ENCODE results near the gene C1QTNF8. TPM values are rescaled to one million over a fixed set of nuclear protein-coding genes. Genes with fewer than 3 reads are reported as not detected.

Gene C1QTNF8
- total and polyA plus RNA-seq, 12 donors, result 0.15 TPM; not detected in 11

DNA sequence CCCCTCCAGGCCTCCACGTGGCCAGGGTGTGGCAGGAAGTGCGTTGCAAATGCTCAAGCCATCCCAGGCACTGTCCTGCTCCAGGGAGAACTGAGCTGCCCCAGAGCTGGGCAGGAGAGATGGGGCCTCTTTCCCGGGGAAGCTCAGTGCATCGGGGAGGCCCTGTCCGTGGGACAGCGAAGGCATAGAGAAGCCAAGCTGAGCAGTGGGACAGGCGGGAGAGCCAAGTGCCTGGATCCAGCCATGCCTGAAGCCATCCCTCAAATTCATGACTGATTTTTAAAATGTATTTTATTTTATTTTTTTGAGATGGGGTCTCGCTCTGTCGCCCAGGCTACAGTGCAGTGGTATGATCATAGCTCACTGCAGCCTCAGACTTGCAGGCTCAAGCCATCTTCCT lies 48.9 kb downstream of the C1QTNF8 start:
- no peaks in the 10 kb centered on the region for H3K36me3 ChIP-seq
- no peak overlapping the region for H3K4me3 ChIP-seq
- no peak for ATAC-seq
- H3K4me1 ChIP-seq, result peaks cover 3 to 34% (median 10%) of the 10 kb centered on the region in 9 donors
- H3K27ac ChIP-seq, result no peak overlapping the region
- intact Hi-C loops (cut with DNase I), result no loop called here
- H3K9me3 ChIP-seq, result peaks cover 0 to 3% (median 0%) of the 10 kb centered on the region in 11 donors
- 84 to 85% methylated on average over 9 of the region's 9 CpGs for WGBS, 2 donors
- peaks cover 11 to 73% (median 63%) of the 10 kb centered on the region in 7 donors for H3K27me3 ChIP-seq
- no peak for DNase-seq
- TF ChIP-seq, protein P1, sequence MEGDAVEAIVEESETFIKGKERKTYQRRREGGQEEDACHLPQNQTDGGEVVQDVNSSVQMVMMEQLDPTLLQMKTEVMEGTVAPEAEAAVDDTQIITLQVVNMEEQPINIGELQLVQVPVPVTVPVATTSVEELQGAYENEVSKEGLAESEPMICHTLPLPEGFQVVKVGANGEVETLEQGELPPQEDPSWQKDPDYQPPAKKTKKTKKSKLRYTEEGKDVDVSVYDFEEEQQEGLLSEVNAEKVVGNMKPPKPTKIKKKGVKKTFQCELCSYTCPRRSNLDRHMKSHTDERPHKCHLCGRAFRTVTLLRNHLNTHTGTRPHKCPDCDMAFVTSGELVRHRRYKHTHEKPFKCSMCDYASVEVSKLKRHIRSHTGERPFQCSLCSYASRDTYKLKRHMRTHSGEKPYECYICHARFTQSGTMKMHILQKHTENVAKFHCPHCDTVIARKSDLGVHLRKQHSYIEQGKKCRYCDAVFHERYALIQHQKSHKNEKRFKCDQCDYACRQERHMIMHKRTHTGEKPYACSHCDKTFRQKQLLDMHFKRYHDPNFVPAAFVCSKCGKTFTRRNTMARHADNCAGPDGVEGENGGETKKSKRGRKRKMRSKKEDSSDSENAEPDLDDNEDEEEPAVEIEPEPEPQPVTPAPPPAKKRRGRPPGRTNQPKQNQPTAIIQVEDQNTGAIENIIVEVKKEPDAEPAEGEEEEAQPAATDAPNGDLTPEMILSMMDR (IDR thresholded peaks at IDR 0.05), result no peak

DNA sequence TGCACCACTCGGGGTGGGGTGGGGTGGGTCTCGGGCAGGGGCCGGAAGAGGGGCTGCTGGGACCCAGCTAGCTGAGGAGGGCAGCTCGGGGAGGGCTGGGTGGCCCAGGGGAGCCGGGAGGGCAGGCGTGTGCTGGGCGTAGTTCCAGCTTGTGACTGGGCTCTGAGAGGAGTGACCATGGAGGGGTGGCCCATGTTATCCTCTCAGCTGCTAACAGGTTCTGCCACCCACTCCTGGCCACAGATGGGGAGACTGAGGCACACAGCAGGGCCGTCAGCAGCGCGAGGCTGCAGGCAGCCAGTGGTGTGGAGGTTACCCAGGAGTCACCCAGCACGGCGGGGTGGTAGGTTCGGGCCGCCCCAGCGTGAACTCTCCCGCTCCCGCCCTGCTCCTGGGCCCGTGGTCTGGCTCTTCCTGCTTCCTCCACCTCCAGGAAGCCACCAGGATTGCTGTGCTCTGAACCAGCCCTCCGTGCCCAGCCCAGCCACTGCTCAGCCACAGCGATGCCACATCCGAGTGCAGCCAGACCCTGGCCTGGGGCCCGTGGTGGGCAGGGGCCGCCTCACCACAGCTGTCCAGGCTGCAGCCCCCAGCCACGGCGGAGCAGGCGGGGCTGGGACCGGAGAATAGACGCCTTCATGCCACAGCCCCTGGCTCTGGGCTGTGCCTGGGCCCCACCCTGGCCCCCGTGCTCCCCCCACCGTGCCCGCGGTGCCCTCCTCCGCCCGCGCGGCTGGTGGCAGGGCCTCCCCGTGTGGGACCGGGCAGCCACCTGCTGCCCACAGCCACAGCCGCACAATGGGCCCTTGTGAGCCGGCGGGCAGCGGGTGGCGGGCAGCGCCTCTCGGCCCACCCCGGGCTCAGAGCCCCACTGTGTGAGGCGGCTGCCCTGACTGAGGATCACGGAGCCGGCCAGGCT lies 49.8 kb downstream of the C1QTNF8 start:
- TF ChIP-seq, protein P1 (IDR thresholded peaks at IDR 0.05), result no peak
- Histone ChIP-seq H3K4me1 (peaks cover 3 to 34% (median 10%) of the 10 kb centered on the region in 9 donors), H3K36me3 (no peaks in the 10 kb centered on the region), H3K27ac (no peak overlapping the region), H3K4me3 (no peak overlapping the region), H3K27me3 (peaks cover 11 to 80% (median 63%) of the 10 kb centered on the region in 7 donors), H3K9me3 (peaks cover 0 to 9% (median 0%) of the 10 kb centered on the region in 11 donors)
- ATAC-seq (no peak), DNase-seq (no peak)
- WGBS, 2 donors, result 80 to 81% methylated on average over 39 to 49 of the region's 49 CpGs
- intact Hi-C loops (cut with DNase I), result no loop called here

DNA sequence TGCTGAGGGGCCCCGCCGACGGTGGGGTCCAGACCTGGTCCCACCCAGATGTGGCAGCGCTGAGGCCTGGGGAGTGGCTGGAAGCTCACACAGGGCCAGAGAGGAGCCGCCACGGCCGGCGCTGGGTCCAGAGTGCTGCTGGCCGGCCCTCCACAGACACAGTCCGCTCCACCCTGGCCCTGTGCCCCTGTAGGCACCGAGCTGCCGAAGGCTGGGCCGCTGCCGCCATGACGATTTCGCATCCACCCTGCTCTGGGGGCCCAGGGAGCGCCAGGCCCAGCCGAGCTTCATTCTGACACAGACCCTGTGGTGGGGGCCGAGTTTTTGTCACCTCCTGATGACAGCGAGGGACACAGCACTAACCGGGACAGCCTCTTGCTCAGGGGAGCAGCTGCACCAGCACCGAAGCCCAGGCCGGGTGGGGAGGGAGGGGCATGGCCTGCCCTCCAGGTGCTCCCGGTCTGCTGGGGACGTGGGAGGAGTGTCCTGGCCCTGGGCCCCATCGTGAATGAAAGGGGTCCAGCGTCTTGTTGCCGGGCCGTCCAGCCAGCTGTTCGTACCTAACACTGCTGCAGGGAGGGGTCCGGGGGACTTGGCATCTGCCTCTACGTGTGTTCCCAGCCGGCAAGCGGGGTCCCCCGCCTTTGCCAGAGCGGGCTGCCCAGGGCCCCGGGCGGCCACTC lies 50.6 kb downstream of the C1QTNF8 start:
- H3K9me3 ChIP-seq, result peaks cover 0 to 9% (median 0%) of the 10 kb centered on the region in 11 donors
- ATAC-seq (peak in 1 of 8 donors; percentile 23), DNase-seq (no peak)
- H3K4me1 ChIP-seq, result peaks cover 3 to 34% (median 10%) of the 10 kb centered on the region in 9 donors
- 49 to 50% methylated on average over 38 of the region's 38 CpGs for WGBS, 2 donors
- no peak overlapping the region for H3K27ac ChIP-seq
- H3K27me3 ChIP-seq, result peaks cover 11 to 79% (median 63%) of the 10 kb centered on the region in 7 donors
- H3K4me3 ChIP-seq, result no peak overlapping the region
- H3K36me3 ChIP-seq, result no peaks in the 10 kb centered on the region
- TF ChIP-seq, protein P1 (IDR thresholded peaks at IDR 0.05), result no peak
- intact Hi-C loops (cut with DNase I), result no loop called here

Measured in heart right ventricle (tissue), 16 donors.